Stimulated activated CD4-positive, alpha-beta T cell treated with anti-CD3 and anti-CD28 coated beads, Interleukin-12 subunit alpha, Interleukin-12 subunit beta, amount 100 ng/mL, for 24 hours (primary cell): ENCODE measurements around the gene LIMK2.
"Not testable (repeated sequence)": the region's sequence is repeated elsewhere in the genome, so short reads cannot be mapped to it uniquely, and the experiment has no call there.

Experiments used
- DNase-seq, 2 experiments: peaks; one replicate each; pipeline ENCODE4 v3.0.0-alpha.2; 2020; ENCODE audit warnings: low read depth in 2 of 2

LIMK2 gene

DNA sequence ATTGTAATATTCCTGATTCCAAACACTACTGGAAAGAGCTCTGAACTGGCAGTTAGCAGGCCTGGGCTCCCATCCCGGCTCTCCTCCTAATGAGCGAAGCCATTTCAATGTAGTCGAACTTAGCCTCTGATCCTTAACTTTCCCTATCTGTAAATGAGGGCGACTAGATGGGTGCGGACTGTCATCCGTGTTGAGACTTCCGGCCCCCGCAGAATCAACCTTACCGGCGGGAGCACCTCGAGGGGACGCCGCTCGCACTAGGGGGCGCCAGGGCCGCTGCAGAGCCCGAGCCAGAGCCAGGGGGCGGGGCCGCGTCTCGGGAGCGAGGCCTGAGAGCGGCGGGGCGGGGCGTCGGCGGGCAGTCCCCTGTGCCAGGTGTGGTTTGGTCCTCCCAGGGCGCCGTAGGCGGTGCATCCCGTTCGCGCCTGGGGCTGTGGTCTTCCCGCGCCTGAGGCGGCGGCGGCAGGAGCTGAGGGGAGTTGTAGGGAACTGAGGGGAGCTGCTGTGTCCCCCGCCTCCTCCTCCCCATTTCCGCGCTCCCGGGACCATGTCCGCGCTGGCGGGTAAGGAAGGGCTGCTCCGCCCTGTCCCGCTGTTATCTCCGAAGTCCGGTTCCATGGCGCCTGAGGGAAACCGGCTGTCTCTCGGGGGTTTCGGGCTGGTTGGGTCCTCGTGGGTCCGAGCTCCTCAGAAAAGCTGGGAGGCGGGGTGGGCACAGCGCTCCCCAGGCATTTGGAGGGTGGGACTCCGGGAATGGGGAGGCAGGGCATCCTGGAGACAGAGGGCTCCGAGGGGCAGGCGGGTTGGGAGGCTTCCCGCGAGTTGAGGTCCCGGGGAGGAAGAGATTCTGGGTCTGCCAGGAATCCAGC is at the start of gene LIMK2:
TSS of gene LIMK2 (plus strand) at position 437 of the 869 bp plus-strand sequence. CDS start at position 548, 111 bp downstream.
- DNase-seq: peak; percentile 92 to 99

DNA sequence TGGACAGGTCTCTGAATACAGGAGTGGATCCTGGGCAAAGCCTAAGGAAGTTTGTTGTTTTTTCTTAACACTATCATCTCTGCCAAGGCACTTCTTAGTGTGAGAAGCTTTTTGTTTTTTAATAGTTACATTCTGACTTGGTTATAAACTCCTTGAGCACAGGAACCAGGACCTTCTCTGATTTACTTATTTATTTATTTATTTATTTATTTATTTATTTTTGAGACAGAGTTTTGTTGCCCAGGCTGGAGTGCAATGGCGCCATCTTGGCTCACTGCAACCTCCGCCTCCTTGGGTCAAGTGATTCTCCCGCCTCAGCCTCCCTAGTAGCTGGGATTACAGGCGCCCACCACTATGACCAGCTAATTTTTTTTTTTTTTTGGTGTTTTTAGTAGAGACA is 41.1 kb upstream of the LIMK2 start:
- no peak for DNase-seq

DNA sequence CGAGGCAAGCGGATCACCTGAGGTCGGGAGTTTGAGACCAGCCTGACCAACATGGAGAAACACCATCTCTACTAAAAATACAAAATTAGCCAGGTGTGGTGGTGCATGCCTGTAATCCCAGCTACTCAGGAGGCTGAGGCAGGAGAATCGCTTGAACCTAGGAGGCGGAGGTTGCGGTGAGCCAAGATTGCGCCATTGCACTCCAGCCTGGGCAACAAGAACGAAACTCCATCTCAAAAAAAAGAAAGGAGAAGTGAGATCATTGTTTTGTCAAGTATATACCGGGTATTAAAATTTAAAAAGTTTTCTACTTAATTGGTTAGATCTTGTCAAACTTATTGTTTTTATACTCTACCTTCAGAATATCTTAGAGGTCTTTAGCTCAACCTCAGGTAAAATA is 40.4 kb upstream of the LIMK2 start:
- DNase-seq: not testable (repeated sequence)

DNA sequence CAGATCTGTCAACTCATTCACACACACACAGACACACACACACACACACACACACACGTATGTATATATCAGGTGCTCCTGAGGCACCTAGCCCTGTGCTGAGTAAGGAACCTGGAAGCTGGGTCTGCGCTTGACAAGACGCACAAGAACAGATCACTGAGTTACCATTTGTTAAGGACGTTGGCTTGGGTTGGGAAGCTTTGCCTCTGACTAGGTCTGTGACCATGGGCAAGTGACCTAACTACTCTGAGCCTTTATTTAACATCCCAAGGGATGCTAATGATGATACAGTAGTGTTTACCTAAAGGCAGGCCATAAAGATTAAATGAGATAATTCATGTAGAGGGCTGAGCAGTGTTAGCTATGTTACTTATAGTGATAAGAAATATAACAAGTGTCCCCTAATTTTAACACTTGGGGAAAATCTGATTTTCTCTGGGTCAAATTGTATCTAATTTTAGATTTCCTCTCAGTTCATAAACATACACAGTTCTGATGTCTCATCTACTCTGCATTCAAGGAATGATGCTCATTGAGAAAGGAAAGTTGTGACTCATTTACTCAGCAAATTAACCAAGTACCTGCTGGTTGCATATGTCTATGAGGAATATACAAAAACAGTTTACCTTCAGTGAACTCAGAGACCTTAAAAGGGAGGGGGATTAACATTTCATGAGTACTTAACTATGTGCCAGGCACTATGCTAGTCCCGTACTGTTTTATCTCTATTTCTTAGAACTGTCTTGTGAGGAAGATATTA is 38.5 kb upstream of the LIMK2 start:
- peak in 1 of 2 experiments; percentile 2 for DNase-seq

DNA sequence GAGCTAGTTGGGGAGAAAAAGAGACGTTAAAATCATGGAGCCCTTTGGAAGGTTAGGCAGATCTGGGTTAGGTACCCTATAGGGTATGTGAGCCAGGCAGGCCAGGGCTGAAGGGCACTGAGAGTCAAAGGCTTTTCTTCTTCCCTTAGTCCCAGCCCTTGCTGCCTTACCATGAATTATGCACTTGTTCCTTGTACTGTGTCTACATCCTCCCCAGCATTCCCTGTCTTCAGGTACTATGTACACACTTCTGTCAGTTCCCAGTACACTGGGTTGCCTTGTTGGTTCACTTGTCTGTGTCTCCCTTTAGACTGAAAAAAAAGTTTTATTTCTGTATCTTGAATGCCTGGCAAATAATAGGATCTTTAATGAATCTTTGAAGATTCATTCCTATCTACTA is 35.2 kb upstream of the LIMK2 start:
- no peak for DNase-seq

DNA sequence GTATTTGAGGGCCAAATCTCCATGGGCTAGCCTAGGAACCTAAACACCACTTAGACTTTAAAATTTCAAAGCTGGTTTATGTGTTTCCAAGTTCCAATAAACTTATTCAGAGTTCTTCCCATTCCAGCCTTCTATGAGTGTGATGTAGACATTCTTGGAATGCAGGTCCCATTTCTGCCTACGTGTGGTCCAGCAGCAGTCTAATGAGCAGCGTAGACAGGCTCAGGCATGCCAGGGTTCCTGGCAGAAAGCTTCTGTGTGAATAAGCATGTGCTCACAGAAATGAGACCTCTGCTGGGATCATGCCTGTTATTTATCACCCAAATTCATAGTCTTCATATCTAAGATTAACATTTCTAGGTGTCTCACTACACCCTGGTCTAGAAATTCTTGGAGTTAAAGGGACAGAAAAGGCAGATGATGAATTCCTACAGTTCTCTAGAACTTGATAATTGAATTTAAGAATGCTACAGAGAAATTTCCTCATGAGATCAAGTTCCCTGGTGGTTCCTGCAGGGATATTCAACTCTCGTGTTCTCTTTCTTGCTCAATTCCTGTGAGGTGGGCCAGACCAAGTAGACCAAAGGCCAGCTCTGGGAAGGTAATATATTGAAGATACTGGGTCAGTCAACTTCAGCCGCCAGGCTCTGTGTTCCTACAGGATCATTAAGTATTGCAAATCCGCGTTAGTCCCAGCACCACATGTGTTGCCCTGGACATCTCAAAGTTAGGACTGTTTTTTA is 34.5 kb upstream of the LIMK2 start:
- DNase-seq: no peak

DNA sequence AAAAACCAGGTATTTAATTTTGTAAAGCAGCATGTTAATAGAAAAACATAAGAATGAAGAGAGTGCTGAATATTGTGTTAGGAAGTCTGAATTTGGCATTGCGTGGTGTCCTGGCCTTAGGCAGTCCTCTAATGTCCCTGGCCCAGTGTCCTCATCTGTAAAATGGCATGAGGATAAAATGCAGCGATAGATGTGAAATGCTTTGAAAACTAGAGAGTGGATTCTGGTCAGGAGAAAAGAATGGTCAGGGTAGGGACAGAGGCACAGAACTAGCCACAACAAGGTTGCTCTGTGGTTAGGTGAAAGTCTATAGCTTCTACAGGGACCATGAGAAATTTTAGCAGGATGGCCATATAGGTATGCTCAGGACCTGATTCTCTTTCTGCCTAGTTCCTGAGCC is 33.2 kb upstream of the LIMK2 start:
- no peak for DNase-seq

DNA sequence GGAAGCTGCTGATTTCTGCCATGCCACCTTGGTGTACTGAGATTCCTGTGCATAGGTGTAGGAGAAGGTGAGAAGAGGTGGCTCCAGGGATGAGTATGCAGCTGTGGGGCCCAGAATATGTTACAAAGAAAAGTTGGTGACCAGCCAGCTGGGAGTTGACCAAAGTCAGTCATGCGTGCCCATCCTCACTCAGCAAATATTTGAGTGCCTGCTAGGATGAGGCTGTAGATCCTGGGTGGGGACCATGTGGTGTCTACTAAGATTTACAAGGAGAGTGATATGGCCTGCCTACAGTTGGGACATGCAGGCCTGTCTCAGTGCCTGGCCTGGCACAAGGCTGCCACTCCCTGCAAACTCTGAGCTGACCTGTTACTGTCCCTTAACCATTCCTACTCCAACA is 32.8 kb upstream of the LIMK2 start:
- DNase-seq: no peak

DNA sequence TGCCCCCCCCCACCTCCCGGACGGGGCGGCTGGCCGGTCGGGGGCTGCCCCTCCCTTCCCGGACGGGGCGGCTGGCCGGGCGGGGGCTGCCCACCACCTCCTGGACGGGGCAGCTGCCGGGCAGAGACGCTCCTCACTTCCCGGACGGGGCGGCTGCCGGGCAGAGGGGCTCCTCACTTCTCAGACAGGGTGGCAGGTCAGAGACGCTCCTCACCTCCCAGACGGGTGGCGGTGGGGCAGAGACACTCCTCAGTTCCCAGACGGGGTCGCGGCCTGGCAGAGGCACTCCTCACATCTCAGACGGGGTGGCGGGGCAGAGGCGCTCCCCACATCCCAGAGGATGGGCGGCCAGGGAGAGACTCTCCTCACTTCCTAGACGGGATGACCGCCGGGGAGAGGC is 28.1 kb upstream of the LIMK2 start:
- no peak for DNase-seq

DNA sequence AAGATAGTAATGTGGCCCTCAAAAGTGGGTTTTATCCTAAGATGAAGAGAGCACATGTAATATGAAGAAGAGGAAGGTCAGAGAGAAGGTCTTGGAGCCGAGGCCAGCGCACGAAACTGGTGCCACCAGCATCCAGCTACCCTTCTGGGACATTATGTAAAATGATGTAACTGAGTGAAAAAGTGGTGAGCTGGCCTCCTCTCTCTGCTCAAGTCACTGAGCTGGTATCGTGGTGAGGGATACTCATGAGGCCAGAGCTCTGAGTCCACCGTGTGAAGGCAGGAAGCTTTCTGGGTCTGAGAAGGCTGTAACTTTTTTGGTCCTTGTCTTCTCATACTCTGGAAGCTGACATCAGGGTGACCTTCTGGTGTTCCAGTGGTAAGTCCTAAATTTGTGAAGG is 27.0 kb upstream of the LIMK2 start:
- DNase-seq: no peak

DNA sequence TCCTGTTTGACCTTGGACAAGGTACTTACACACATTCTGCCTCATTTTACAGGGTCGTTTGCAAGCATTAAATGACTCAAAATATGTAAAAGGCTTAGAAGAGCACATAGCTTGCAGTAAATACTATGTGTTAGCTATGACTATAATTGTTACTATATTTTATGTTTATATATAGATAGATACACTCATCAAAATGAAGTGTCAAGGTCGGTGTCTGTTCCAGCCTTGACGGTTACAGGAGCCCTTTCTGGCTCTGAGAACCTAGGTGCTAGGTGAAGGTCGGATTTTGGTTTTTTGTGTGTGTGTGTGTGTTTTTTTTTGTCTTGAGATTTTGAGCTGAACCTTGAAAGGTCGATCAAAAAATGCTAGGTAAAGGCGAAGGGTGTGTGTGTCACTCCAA is 24.5 kb upstream of the LIMK2 start:
- no peak for DNase-seq

DNA sequence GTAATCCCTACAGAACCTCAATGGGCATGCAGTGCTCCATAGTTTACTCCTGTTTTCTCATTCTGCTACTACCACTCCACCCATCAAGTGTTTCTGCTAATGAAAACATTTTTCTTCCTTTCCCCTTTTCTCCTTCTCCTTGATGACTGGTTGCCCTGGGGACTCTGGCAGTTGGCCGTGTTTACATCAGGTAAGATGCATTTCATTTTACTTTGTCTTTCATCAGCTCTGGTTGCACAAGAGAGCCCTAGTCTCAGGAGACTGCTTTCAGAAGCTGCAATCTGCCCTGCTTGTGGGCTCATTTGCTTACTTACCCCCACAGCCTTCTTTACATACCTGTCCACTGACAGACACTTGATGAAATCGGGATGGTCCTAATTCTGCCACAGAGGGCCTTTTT is 19.6 kb upstream of the LIMK2 start:
- DNase-seq: no peak

DNA sequence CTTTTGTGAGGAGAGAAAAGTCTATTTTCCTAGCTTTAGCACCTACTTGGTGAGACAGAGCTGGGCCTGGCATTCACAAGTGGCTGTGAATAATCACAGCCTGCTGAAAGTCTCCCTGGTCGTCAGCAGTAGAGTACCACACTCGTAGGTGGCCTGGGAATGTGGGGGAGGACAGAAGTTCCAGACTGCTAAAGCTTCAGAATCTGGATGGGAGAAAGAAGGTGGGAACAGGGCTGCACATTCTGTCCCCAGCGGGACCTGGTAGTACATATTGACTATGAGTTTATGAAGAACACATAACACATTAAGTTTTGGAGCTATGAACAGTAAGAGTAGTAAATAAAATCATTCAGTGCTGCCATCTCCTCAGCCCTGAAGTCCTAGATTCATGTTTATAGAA is 19.0 kb upstream of the LIMK2 start:
- no peak for DNase-seq

DNA sequence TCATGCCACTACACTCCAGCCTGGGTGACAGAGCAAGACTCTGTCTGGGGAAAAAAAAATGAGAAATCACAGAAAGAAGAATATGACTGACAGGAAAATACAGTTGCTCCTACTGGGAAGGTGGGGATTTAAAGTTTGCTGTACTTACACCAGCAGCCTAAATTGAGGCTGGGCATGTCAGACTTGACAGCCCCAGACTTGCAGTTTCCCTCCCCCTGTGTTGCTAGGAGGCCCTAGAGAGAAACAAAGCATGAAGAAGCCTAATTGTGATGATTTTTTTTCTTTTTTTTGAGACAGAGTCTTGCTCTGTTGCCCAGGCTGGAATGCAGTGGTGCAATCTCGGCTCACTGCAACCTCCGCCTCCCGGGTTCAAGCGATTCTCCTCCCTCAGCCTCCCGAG is 17.4 kb upstream of the LIMK2 start:
- DNase-seq: not testable (repeated sequence)

DNA sequence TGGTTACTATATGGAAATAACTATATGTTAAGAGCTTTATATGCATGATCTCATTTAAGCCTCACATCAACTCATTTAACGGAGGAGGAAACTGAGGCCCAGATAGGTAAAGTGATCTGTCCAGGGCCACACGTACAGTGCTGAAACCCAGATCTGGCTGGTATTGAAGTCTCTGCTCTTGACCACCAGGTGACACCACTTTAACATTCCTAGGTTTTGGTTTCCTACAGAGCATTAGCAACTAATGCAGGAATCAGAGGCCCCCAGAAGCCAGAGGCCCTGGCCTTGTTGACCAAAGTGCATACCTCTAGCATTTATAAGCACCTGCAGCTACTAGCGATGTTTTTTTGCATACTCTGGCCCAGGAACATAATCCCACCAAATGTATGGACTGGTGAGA is 12.9 kb upstream of the LIMK2 start:
- DNase-seq: no peak

DNA sequence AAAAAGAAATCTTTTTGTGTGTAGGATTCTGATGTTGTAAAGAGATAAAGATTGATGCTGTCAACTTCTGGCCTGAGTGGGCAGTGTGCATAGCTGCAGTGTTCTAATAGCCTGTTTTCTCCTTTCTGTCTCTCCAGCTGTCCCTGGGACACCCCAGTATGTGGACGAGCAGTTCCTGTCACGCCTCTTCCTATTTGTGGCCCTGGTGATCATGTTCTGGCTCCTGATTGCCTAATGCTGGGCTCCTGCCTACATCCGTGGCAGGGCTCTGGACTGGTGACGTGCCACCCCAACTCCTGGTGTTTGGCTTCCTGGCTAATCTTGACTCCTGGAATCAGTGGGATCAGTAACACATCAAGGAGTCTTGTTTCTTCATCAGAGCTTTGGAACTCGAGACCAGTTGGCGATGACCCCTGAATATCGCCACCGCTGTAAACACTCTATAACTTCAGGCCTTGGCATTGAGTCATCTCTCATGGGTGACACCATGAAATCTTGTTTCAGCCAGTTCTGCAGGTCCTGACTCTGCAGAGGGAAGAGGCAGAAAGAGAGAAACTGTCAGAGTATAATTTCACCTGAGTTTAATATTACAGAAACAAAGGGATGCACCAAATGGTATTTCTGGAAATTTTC is 7.6 kb upstream of the LIMK2 start:
- DNase-seq: not testable (repeated sequence)

DNA sequence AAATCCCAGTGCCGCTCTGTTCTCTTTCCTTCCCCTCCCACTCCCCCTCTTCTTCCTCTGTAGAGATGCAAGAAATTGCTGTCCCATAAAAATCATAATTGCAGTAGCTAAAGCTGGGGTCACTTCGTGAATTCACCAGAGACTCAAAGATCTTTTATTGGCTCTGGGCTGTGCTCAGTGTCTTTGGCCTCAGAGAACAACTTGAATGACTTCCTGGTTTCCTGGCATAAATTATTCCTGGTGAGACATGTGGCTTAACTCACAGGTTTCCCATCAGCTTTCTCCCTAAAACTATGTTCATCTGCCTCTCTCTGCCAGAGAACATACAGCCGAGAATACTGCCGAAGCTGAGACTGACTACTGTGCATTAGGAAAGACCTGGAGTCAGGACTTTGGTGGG is 7.0 kb upstream of the LIMK2 start:
- not testable (repeated sequence) for DNase-seq

DNA sequence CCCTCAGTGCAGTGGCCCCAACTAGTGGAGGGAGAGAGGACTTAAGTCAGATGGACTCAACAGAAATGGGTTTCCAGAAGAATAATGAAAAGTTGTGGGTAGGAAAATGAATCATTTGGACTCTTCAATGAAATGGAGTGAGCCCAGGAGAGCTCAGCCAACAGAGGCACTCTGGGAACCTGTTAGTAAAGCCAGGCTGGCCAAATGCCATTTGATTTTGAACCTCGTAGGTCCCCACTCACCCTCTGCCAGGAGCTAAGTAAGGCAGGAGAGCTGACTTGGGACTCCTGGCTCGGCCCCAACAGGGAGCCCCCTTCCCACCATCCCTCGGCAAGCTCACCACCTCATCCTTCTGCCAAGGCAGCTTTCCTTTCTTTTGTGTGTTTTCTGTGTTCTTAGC is 5.6 kb upstream of the LIMK2 start:
- not testable (repeated sequence) for DNase-seq

DNA sequence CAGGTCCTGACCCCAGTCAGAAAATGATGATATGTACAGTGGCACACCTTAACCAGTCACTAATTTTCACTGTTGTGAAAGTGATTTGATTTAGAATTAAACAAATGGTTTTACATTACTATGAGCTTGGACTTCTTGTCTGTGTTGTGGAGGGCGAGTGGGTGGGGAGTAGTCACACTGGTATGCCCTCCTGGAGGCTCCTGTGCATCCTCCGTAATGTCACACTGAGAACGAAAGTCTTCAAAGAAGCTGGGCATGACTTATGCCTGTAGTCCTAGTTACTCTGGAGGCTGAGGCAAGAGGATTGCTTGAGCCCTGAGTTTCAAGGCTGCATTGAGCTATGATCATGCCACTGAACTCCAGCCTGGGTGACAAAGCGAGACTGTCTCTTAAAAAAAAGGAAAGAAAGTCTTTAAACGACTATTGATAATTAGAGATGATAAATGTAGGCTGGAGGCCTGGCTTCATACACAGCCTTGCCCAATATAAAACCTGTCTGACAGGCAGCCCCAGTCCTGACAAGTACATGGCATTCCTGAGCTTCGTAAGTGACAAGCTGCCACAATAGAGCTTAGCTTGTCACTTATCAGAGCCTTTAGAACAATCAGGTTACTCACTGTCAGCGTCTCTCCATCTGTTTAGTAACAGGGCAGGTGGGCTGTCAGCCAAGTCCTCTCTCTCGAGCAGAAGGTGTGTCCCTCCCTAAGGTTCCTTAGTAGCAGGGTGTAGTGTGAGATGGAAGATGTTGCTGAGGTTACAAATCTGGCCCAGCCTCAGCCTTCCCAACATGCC is 5.0 kb upstream of the LIMK2 start:
- DNase-seq: no peak

DNA sequence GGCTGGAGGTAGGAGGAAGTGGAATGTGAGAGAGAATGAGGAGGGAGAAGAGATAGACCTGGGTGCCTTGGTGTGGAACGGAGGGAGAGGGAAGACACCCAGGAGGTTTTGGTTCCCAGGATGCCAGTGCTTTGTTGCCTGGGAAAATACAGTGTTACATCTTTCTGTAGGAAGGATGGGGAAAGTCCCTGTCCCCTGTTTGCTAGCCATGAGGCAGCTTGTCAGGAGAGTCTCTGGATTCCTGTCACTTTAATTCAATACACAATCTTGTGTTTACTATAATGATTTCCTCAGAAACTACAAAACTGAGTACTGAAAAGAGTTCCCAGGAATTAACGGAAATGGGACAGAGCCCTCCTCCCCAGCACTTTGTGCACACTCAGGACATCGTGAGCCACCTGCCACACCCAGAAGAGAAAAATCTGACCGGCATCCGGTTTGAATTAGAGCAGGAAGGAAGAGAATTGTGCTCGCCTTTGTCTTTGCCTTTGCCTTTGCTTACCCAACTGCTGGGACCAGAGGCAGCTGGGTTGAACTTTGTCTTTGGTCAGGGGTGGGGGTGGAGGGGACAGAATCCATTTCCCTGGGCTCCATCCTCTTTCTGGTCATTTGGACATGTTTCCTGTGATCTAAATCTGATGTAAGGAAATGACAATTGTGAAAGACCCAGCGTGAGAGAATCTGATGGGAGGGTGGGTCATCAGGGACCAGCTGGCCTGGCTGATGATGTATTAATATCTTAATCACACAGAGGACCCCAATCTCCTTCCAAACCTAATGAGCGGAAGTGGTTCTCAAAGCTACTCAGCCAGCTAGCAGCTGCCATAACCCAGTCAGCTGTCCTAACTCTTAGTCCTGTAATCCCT is 1.3 kb upstream of the LIMK2 start:
- DNase-seq: no peak
